Type B pancreatic cell (in vitro differentiated cells): ENCODE results near the gene CERS1. TPM values are rescaled to one million over a fixed set of nuclear protein-coding genes. Genes with fewer than 3 reads are reported as not detected.

Source experiments
- DNase-seq: peaks from one replicate; pipeline ENCODE4 v3.0.0; 2021; ENCODE audit warnings: mixed read lengths; ENCODE audit not compliant: unreplicated experiment; ENCODE audit errors: extremely low spot score
- H3K27ac Mint-ChIP-seq: 2 replicates; pipeline ENCODE4 v1.8.0; 2021; ENCODE audit warnings: mild to moderate bottlenecking, mixed read lengths
- H3K27me3 Mint-ChIP-seq: 2 replicates; pipeline ENCODE4 v1.8.0; 2021; ENCODE audit warnings: mixed read lengths
- H3K36me3 Mint-ChIP-seq: 2 replicates; pipeline ENCODE4 v1.8.0; 2021; ENCODE audit warnings: mixed read lengths
- H3K4me1 Mint-ChIP-seq: one replicate; pipeline ENCODE4 v1.8.0; 2021; ENCODE audit warnings: mixed read lengths; ENCODE audit not compliant: unreplicated experiment
- H3K4me3 Mint-ChIP-seq: 2 replicates; pipeline ENCODE4 v1.8.0; 2021; ENCODE audit warnings: mild to moderate bottlenecking, mixed read lengths
- H3K9me3 Mint-ChIP-seq: 2 replicates; pipeline ENCODE4 v1.8.0; 2021; ENCODE audit warnings: mixed read lengths
- total RNA-seq: library from RNA; stranded (reverse); gene quantifications from 2 replicates; pipeline ENCODE4 v1.2.1, GENCODE V29; 2021; ENCODE audit warnings: low replicate concordance
- TF ChIP-seq, protein P1 (sequence below): fragments of 200-600 bp; sonication (generic); conservative IDR thresholded peaks from 2 replicates; pipeline ENCODE4 v1.5.0; 2021; ENCODE audit warnings: antibody characterized with exemption, mild to moderate bottlenecking

Gene CERS1
- total RNA-seq, 1 donor from 2014 or later, result 14.8 TPM

DNA sequence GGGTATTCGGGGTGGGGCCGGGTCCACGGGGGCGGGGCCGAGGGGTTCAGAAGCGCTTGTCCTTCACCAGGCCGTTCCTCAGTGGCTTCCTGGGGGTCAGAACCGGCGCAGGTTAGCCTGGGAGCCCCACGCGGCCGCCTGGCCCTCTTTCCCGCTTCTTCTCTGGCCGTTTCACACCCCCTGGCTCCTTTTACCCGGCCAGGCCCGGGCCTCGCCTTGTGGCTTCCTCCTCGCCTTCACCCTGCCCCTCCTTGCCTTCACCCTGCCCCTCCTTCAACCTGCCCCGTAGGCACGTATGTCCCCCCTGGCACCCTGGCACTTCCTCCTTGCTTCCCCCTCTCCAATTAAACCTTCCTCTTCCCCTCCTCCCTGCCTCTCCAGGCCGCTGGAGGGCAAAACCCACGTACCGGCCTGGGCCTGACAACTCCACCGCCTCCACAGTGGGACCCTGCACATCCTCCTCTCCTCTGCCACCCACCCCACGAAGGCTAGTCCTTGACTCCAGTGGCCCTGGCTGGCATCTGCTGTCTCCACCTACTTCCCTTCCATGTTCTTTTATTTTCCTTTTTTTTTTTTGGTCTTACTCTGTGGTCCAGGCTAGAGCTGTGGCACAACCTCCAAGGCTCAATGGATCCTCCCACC, 25.3 kb downstream of the CERS1 start:
- TF ChIP-seq, protein P1, sequence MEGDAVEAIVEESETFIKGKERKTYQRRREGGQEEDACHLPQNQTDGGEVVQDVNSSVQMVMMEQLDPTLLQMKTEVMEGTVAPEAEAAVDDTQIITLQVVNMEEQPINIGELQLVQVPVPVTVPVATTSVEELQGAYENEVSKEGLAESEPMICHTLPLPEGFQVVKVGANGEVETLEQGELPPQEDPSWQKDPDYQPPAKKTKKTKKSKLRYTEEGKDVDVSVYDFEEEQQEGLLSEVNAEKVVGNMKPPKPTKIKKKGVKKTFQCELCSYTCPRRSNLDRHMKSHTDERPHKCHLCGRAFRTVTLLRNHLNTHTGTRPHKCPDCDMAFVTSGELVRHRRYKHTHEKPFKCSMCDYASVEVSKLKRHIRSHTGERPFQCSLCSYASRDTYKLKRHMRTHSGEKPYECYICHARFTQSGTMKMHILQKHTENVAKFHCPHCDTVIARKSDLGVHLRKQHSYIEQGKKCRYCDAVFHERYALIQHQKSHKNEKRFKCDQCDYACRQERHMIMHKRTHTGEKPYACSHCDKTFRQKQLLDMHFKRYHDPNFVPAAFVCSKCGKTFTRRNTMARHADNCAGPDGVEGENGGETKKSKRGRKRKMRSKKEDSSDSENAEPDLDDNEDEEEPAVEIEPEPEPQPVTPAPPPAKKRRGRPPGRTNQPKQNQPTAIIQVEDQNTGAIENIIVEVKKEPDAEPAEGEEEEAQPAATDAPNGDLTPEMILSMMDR, result no peak
- H3K36me3 Mint-ChIP-seq, result peaks cover 17% of the 10 kb centered on the region
- H3K27me3 Mint-ChIP-seq, result no peaks in the 10 kb centered on the region
- peaks cover 8% of the 10 kb centered on the region for H3K4me1 Mint-ChIP-seq
- no peaks in the 10 kb centered on the region for H3K9me3 Mint-ChIP-seq
- H3K27ac Mint-ChIP-seq, result no peak overlapping the region
- H3K4me3 Mint-ChIP-seq, result no peak overlapping the region
- no peak for DNase-seq

DNA sequence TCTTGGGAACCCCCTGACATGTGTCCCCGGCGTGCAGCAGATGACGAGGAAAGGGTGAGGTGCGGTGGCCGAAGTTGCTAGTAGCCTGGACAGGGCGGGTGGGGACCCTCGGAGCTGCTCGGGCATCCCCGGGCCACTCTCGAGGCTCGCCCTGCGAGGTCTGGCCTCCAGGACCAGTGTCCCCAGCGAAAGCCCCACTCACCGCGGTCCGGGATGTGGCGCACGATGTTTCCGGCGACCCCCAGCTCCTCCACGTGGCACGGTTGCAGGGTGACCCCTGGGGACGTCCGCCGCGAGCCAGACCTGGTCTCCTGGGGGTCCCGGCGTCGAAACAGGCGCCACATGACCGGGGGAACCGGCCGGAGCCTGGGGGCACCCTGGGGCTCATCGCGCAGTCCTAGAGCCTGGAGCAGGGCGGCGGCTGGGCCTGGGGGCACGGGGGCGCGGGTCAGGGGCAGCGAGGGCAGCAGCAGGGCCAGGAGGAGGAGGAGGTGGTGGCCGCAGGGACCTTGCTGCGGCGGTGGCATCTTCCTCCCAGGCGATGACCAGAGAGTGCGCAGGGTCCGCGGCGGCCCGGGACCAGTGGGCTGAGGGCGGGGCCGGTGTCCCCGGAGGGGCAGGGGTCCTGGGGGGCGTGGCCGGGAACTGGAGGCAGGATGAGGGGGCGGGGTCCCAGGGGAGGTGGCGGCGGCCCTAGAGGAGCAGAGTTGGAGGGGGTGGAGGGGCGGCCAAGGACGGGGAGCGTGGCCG, 26.0 kb downstream of the CERS1 start:
- Mint-ChIP-seq H3K36me3 (peaks cover 14% of the 10 kb centered on the region), H3K27ac (no peak overlapping the region), H3K4me3 (no peak overlapping the region), H3K9me3 (no peaks in the 10 kb centered on the region), H3K27me3 (no peaks in the 10 kb centered on the region), H3K4me1 (peaks cover 8% of the 10 kb centered on the region)
- DNase-seq, result no peak
- TF ChIP-seq, protein P1, result no peak

DNA sequence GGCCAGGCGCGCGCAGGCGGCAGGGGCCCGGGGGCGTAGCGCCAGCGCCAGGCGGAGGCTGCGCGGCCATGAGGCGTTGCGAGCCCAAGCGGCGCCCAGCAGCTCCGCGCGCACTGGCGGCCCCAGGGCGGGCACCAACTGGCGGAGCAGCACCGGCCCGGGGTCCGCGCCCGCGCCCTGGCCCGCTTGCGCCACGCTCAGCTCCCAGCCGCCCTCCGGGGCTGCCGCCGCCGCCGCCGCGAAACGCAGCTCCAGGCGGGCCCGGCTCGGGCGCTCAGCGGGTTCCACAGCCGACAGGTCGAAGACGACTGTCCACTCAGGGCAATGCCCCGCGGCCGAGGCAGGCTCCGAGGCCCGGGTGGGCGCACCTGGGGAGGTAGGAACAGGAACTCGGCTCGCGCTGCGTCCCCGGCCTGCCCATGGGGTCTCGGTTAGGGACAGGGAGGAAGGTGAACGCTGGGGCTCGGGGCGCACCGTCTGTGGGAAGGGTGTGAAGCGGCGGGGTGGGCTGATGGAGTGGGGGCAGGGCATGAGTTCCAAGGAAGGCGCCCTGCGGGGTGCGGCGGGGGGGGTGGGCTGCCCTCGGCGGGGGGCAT, 26.8 kb downstream of the CERS1 start:
- Mint-ChIP-seq H3K36me3 (peaks cover 10% of the 10 kb centered on the region), H3K9me3 (no peaks in the 10 kb centered on the region), H3K4me1 (peaks cover 8% of the 10 kb centered on the region), H3K27ac (no peak overlapping the region), H3K4me3 (no peak overlapping the region), H3K27me3 (no peaks in the 10 kb centered on the region)
- TF ChIP-seq, protein P1, result no peak
- DNase-seq, result no peak

DNA sequence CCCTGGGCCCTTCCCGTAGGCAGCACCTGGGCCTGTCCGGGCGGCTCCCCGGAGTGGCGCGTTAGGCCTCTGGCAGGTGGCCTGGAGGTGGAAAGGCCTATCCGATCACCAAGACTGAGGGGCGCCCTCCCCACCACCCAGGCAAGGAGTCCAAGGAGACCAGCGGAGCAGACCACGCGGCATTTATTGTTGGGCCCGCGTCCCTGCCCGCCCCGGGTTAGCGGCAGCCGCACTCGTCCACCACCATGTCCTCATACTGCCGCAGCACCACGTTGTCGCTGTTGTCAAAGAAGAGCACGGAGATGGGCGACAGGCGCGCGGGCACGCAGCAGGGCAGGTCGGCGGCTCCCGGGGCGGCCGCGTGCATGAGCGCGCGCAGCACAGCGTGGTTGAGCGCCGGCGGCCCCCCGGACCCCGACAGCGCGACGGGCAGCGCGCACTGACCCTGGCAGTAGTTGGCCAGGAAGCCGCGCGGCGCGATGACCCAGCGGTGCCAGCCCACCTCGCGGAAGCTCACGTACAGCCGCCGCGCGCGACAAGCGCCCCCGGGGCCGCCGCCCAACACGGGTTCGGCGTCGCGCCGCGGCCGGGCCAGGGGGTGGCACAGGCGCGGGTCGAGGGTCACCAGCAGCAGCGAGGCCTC, 27.5 kb downstream of the CERS1 start:
- TF ChIP-seq, protein P1, result no peak
- Mint-ChIP-seq H3K36me3 (peaks cover 10% of the 10 kb centered on the region), H3K27ac (no peak overlapping the region), H3K4me3 (no peak overlapping the region), H3K4me1 (peaks cover 8% of the 10 kb centered on the region), H3K9me3 (no peaks in the 10 kb centered on the region), H3K27me3 (no peaks in the 10 kb centered on the region)
- DNase-seq, result no peak

DNA sequence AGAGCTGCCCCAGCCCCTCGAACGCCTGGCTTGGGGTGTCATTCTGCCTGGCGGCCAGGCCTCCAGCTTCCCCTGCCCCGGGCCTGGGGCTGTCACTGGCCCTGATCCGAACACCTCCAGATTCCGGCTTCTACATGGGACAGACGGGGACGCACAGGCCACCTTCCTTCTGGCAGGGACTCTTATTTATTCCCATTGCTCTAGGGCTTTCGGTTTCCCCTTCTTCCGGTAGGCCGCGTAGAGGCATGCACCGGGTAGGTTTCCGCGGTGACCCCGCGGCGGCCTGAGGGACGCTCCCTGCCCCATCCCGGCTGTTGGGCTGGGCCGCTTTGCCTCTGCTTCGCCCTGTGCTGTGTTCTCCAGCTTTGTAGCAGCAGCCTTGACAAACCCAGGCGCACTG, 28.2 kb downstream of the CERS1 start:
- Mint-ChIP-seq H3K27ac (no peak overlapping the region), H3K4me1 (peaks cover 8% of the 10 kb centered on the region), H3K4me3 (no peak overlapping the region), H3K36me3 (peaks cover 5% of the 10 kb centered on the region), H3K27me3 (no peaks in the 10 kb centered on the region), H3K9me3 (no peaks in the 10 kb centered on the region)
- TF ChIP-seq, protein P1, result no peak
- DNase-seq, result no peak
